DOHH2 (cell line): ENCODE results near the gene GNA14.

ENCODE experiments used
- EZH2phosphoT487 ChIP-seq: fragments of 200-600 bp; sonication (generic); IDR thresholded peaks from 2 replicates; pipeline ENCODE4 v1.6.1; 2017; ENCODE audit warnings: borderline replicate concordance, mild to moderate bottlenecking, antibody characterized with exemption, low read length, moderate library complexity, mixed read lengths
- TF ChIP-seq, protein P1 (sequence below): fragments of 200-600 bp; sonication (generic); IDR thresholded peaks from one replicate; pipeline ENCODE4 v1.5.1; 2014; ENCODE audit warnings: antibody characterized with exemption, mild to moderate bottlenecking, low read depth, low read length; ENCODE audit not compliant: poor library complexity, severe bottlenecking

DNA sequence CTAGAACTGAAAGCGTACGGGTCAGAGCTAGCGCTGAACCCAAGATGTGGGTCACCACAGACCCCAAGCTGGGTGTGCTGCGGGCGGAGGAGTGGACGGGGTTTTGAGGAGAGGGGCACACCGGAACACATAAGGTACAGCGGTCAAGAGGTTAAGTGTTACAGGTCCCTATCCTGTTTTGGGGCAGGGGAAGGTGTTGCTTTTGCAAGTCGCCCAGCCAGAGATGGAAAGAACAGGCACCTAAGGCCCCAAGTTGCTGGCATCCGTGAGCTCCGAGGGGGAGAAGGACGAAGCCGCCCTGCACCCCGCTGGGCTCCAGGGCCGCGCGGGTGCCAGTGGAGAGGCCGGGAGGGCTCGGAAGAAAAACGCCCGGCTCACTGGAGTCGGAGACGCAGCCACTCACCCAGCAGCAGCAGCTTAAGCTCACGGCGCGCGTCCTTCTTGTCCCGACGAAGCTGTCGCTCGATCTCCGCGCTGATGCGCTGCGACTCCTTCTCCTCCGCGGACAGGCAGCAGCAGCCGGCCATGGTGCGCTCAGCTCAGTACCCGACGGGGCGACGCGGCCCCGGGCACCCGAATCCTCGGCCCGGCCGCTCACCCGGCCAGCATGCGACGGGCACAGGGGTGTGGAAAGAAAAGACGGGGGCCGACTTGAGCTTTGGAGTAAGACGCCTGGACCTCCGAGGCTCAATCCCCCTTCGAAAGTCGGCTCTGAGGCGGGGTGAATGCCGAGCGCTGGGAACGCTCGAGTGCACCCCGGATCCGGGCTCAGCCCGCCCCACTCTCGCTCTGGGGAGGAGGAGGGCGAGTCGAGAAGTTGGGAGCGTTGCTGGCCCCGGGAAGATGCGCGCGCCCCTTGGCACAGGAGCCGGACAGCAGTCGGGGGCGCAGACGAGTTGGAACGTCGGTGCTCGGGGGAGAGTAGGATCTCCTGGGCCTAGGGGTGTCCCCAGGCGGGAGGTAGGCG is 572 bp downstream of the GNA14 start:
- TF ChIP-seq, protein P1, sequence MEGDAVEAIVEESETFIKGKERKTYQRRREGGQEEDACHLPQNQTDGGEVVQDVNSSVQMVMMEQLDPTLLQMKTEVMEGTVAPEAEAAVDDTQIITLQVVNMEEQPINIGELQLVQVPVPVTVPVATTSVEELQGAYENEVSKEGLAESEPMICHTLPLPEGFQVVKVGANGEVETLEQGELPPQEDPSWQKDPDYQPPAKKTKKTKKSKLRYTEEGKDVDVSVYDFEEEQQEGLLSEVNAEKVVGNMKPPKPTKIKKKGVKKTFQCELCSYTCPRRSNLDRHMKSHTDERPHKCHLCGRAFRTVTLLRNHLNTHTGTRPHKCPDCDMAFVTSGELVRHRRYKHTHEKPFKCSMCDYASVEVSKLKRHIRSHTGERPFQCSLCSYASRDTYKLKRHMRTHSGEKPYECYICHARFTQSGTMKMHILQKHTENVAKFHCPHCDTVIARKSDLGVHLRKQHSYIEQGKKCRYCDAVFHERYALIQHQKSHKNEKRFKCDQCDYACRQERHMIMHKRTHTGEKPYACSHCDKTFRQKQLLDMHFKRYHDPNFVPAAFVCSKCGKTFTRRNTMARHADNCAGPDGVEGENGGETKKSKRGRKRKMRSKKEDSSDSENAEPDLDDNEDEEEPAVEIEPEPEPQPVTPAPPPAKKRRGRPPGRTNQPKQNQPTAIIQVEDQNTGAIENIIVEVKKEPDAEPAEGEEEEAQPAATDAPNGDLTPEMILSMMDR, result no peak
- no peak for TF ChIP-seq EZH2phosphoT487
